ENCODE data around the gene RCBTB2. TPM values are rescaled to one million over a fixed set of nuclear protein-coding genes. Genes with fewer than 3 reads are reported as not detected.
A peak's percentile ranks its signal among the peaks of the same experiment; 100 is the strongest.
"Not testable (repeated sequence)": the region's sequence is repeated elsewhere in the genome, so short reads cannot be mapped to it uniquely, and the experiment has no call there.

Gene RCBTB2
- total RNA-seq = 3.5 TPM

GRCh38 chr13:48532506-48533499, at the start of gene RCBTB2:
Gene RCBTB2, minus strand, starts transcription at chr13:48533080. Its CDS starts 11,141 bp downstream, at chr13:48521939.
- DNase-seq (ENCODE audit: low read depth in 2 of 3, low spot score in 2 of 3) = peak; percentile 98 to 99 (median 99)

- DNase-seq (ENCODE audit: low read depth in 2 of 3, low spot score in 2 of 3) = no peak
Observed at GRCh38 chr13:48582084-48582483, 49.2 kb upstream of the RCBTB2 start.

GRCh38 chr13:48580896-48581295, 48.0 kb upstream of the RCBTB2 start:
- DNase-seq (ENCODE audit: low read depth in 2 of 3, low spot score in 2 of 3) = no peak

- peak; percentile 44 to 82 (median 60) for DNase-seq (ENCODE audit: low read depth in 2 of 3, low spot score in 2 of 3)
Observed at GRCh38 chr13:48580185-48580803, 47.4 kb upstream of the RCBTB2 start.

- DNase-seq (ENCODE audit: low read depth in 2 of 3, low spot score in 2 of 3) = not testable (repeated sequence)
Observed at GRCh38 chr13:48579919-48580180, 47.0 kb upstream of the RCBTB2 start.

GRCh38 chr13:48579165-48579918, 46.5 kb upstream of the RCBTB2 start:
- peak in 2 of 3 donors; percentile 58 to 78 for DNase-seq (ENCODE audit: low read depth in 2 of 3, low spot score in 2 of 3)

- DNase-seq (ENCODE audit: low read depth in 2 of 3, low spot score in 2 of 3) = no peak
Observed at GRCh38 chr13:48578516-48579164, 45.8 kb upstream of the RCBTB2 start.

- DNase-seq (ENCODE audit: low read depth in 2 of 3, low spot score in 2 of 3) = no peak
Observed at GRCh38 chr13:48576448-48577010, 43.6 kb upstream of the RCBTB2 start.

- DNase-seq (ENCODE audit: low read depth in 2 of 3, low spot score in 2 of 3) = no peak
Observed at GRCh38 chr13:48575031-48575430, 42.2 kb upstream of the RCBTB2 start.

- DNase-seq (ENCODE audit: low read depth in 2 of 3, low spot score in 2 of 3) = no peak
Observed at GRCh38 chr13:48574041-48574796, 41.3 kb upstream of the RCBTB2 start.

- no peak for DNase-seq (ENCODE audit: low read depth in 2 of 3, low spot score in 2 of 3)
Observed at GRCh38 chr13:48573213-48574007, 40.5 kb upstream of the RCBTB2 start.

GRCh38 chr13:48571126-48571913, 38.4 kb upstream of the RCBTB2 start:
- no peak for DNase-seq (ENCODE audit: low read depth in 2 of 3, low spot score in 2 of 3)

- no peak for DNase-seq (ENCODE audit: low read depth in 2 of 3, low spot score in 2 of 3)
Observed at GRCh38 chr13:48570216-48570828, 37.4 kb upstream of the RCBTB2 start.

GRCh38 chr13:48569104-48569666, 36.3 kb upstream of the RCBTB2 start:
- no peak for DNase-seq (ENCODE audit: low read depth in 2 of 3, low spot score in 2 of 3)

GRCh38 chr13:48568370-48569103, 35.7 kb upstream of the RCBTB2 start:
- no peak for DNase-seq (ENCODE audit: low read depth in 2 of 3, low spot score in 2 of 3)

GRCh38 chr13:48567515-48568369, 34.9 kb upstream of the RCBTB2 start:
- peak in 1 of 3 donors; percentile 41 for DNase-seq (ENCODE audit: low read depth in 2 of 3, low spot score in 2 of 3)

All from hematopoietic multipotent progenitor cell (in vitro differentiated cells).